ENCODE results near the gene OR13C4. TPM values are rescaled to one million over a fixed set of nuclear protein-coding genes. Genes with fewer than 3 reads are reported as not detected.

OR13C4 gene
- total RNA-seq (not detected), polyA plus RNA-seq (not detected)

- H3K27me3 ChIP-seq: peaks cover 0 to 3% (median 0%) of the 10 kb centered on the region in 4 donors
- DNase-seq: no peak
Measured at GRCh38 chr9:104527109-104527508, at the start of gene OR13C4. TSS of gene OR13C4 (minus strand) at chr9:104527209. CDS start at chr9:104527209, 0 bp downstream.

GRCh38 chr9:104575456-104575855 lies 48.4 kb upstream of the OR13C4 start:
- Histone ChIP-seq H3K27ac (no peak overlapping the region), H3K36me3 (no peaks in the 10 kb centered on the region), H3K4me1 (no peaks in the 10 kb centered on the region), H3K4me3 (no peak overlapping the region), H3K9me3 (no peaks in the 10 kb centered on the region), H3K27me3 (no peaks in the 10 kb centered on the region)
- WGBS, 2 donors: 59 to 67% methylated on average over 2 of the region's 2 CpGs
- no peak for TF ChIP-seq CTCF (IDR thresholded peaks at IDR 0.05)
- intact Hi-C loops (cut with DNase I): no loop called here
- ATAC-seq (no peak), DNase-seq (no peak), FAIRE-seq (no peak)

More at GRCh38 chr9:104527109-104527508, at the start of gene OR13C4:
- Histone ChIP-seq H3K27ac (no peak within 1 kb of the TSS), H3K4me3 (no peak within 1 kb of the TSS), H3K4me1 (no peaks in the 10 kb centered on the region), H3K9me3 (no peaks in the 10 kb centered on the region), H3K36me3 (no peaks in the 10 kb centered on the region)
- no peak for TF ChIP-seq CTCF (IDR thresholded peaks at IDR 0.05)
- intact Hi-C loops (cut with DNase I): no loop called here
- FAIRE-seq (no peak), ATAC-seq (no peak)

- TF ChIP-seq CTCF (IDR thresholded peaks at IDR 0.05): no peak
- no peak for DNase-seq
- H3K4me1 ChIP-seq: no peaks in the 10 kb centered on the region
- WGBS, 2 donors: 33 to 57% methylated on average over 1 of the region's 1 CpG
- intact Hi-C loops (cut with DNase I): no loop called here
- no peak for FAIRE-seq
- no peaks in the 10 kb centered on the region for H3K9me3 ChIP-seq
- H3K4me3 ChIP-seq: no peak overlapping the region
- no peak overlapping the region for H3K27ac ChIP-seq
- H3K27me3 ChIP-seq: no peaks in the 10 kb centered on the region
- H3K36me3 ChIP-seq: no peaks in the 10 kb centered on the region
- no peak for ATAC-seq
Measured at GRCh38 chr9:104572612-104573011, 45.6 kb upstream of the OR13C4 start.

GRCh38 chr9:104568868-104569267 lies 41.9 kb upstream of the OR13C4 start, which contains the start of gene OR13C8:
TSS of gene OR13C8 (plus strand) at chr9:104569168. CDS start at chr9:104569168, 0 bp downstream.
- WGBS, 2 donors: 77 to 87% methylated on average over 4 of the region's 4 CpGs
- no peaks in the 10 kb centered on the region for H3K4me1 ChIP-seq
- DNase-seq (no peak), ATAC-seq (no peak), FAIRE-seq (no peak)
- no peak within 1 kb of the TSS for H3K27ac ChIP-seq
- intact Hi-C loops (cut with DNase I): no loop called here
- H3K27me3 ChIP-seq: no peaks in the 10 kb centered on the region
- no peaks in the 10 kb centered on the region for H3K36me3 ChIP-seq
- H3K4me3 ChIP-seq: no peak within 1 kb of the TSS
- H3K9me3 ChIP-seq: no peaks in the 10 kb centered on the region
- TF ChIP-seq CTCF (IDR thresholded peaks at IDR 0.05): no peak

GRCh38 chr9:104564358-104564757 lies 37.3 kb upstream of the OR13C4 start:
- Histone ChIP-seq H3K27ac (no peak overlapping the region), H3K4me1 (no peaks in the 10 kb centered on the region), H3K36me3 (no peaks in the 10 kb centered on the region), H3K27me3 (no peaks in the 10 kb centered on the region), H3K9me3 (no peaks in the 10 kb centered on the region), H3K4me3 (no peak overlapping the region)
- intact Hi-C loops (cut with DNase I): no loop called here
- no peak for FAIRE-seq
- no peak for TF ChIP-seq CTCF (IDR thresholded peaks at IDR 0.05)
- ATAC-seq: no peak
- 41 to 69% methylated on average over 1 of the region's 1 CpG for WGBS, 2 donors
- no peak for DNase-seq
